GM18508 (cell line): ENCODE results near the gene IMPDH1.

Source experiments
- ATAC-seq: cut with Tn5 transposase; IDR thresholded peaks from one replicate; pipeline ENCODE4 v1.9.1; 2021; ENCODE audit warnings: moderate number of reproducible peaks; ENCODE audit not compliant: insufficient read depth, unreplicated experiment

IMPDH1 gene

DNA sequence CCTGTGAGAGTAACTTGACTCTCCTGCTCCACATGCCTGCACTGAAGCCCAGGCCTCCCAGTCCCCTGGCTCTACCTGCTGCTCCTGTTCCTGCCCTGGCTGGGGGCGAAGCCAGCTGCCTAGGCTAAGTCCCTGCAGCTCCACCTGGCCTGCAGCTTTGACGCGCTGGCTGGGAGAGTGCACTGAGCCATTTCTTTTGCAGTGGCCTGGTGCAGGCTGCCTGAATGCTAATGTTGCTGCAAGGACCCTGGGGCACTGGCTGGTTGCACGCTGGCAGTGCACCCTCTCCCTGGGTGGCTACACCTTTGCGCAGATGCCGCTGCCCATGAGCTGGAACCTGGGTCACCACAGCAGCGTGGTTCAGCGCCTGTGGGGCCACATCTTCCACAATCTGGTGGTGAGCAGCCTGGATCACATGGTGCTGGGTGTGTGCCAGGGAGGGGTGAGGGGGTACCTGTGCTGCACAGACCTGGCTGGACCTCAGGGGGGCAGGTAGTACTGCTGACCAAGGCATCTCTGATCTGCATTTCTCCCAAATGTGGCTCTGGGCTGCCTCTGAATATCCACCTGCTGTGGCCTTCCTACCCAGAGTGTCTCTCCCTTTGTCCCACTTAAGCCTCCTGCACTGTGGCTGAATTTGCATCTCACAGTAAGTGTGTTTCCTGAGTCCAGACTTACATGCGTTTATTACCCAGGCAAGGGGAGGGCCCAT is 20.0 kb downstream of the IMPDH1 start:
- no peak for ATAC-seq

DNA sequence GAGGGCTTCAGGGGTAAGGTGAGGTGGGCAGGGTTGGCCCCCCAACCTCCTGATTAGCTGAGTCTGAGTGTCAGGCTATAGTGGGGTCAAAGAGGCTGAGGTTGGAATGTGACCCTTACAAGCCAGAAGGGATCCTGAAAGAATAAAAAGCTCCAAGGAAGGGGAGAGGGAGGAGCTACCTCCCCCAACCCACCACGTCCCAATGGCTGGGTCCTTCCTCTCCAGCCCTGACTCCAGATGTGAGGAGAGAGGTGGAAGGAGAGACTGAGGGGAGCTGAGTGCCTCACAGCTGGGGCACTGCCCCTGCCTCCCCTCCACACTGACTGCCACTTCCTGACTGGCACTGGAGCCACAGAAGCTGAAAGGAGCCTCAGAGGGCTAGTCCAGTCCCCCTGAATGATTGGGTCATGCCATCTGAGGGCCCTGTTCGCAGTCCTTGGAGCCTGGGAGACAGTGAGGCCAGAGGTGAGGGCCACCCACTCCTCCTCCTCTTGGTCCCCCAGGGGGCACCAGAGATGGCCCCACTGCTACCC is 20.6 kb downstream of the IMPDH1 start:
- ATAC-seq = no peak

DNA sequence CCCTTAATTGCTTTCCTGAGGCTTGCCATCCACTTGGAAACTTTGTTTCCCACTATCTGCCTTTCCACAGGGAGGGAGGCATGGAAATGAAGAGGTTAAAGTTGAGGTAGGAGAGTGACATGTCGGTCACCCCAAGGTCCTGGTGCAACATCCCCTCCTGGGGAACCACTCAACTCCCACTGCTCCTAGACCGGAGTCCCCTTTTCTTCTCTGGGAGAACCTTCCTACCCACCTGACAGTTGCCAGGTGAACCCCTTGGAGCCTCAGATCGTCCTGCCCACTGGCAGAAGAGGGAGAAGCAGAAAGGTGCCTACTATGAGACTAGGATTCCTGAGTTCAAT is 21.7 kb downstream of the IMPDH1 start:
- no peak for ATAC-seq

DNA sequence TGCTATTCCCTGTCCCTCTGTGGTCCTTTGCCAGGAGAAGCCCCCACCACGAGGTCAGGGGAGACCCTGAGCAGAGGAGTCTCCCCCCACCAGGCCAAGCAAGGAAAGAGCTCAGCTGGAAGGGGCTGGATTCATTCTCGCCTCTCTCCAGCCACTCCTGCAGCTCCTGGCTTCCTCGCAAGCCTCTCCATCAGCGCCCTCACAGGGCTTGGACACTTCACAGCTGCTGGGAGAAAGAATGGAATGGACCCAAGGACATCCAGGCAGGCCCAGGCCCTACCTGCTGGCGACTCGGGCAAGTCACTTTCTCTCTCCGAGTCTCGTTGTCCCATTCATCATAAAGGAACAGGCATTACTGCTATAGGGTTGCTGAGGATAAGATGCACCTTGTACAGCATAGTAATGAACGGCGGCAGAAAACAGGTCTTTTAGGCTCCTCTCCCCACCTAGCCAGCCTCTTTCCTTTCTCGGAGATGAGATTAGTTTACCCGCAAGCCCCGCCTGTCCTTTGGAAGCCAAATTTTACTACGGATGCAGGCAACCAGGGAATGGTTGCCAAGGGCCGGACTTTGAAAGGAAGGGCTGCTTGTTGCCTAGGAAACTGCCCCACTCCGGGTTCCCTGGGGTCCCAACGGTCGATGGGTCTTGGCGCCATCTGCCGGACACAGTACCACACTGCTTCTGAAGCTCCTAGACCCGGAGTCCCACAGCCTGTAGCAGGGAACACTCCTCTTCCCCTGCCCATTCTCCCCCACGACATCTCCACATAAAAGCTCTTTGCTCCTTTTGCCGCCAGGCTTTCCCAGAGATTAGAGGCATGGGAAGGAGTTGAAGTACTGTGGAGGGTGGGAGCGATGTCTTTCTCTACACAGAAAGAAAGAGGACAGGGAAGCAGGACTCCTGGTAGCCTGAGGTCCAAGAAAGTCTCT is 22.3 kb downstream of the IMPDH1 start:
- ATAC-seq = no peak

DNA sequence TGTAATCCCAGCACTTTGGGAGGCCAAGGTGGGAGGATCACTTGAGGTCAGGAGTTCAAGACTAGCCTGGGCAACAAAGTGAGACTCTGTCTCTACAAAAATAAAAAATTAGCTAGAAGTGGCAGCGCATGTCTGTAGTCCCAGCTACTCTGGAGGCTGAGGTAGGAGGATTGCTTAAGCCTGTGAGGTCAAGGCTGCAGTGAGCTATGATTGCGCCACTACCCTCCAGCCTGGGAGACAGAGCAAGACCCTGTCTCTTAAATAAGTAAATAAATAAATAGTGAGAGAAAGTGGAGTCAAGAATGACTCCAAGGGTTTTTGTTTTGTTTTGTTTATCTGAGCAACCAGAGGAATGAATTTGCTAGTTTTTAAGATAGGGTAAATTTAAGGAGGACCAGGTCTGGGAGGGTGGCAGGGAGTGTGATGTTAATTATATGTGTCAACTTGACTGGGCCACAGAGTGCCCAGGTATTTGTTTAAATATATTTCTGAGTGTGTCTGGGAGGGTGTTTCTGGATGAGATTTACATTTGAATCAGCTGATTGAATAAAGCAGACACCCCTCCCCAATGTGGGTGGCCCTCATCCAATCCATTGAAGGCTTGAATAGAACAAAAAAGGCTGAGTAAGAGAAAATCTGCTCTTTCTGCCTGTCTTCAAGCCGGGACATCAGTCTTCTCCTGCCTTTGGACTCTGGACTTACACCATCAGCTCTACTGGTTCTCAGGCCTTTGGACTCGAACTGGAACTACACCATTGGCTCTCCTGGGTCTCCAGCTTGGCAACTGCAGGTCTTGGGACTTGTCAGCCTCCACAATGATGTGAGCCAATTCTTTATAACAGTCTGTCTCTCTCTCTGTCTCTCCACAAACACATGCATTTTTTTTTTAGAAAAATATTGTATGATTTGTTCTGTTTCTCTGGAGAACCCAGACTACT is 23.5 kb downstream of the IMPDH1 start:
- ATAC-seq = no peak

DNA sequence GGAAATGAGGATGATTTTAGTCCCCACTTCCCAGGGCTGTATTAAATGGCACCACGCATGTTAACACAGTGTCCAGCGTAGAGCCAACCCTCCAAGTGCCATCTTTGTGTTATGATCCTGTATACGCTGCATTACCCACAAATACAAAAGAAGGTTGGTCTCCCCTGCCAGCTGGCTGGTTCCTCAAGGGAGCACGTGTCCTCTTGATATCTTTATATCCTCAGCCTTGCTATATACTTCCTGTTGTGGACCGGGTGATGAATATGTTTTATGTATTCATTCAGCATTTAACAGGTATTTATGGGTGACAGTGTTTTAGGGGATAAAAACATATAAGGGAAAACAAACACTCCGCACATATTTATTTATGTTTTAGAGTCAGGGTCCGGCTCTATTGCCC is 25.1 kb downstream of the IMPDH1 start:
- ATAC-seq = no peak

DNA sequence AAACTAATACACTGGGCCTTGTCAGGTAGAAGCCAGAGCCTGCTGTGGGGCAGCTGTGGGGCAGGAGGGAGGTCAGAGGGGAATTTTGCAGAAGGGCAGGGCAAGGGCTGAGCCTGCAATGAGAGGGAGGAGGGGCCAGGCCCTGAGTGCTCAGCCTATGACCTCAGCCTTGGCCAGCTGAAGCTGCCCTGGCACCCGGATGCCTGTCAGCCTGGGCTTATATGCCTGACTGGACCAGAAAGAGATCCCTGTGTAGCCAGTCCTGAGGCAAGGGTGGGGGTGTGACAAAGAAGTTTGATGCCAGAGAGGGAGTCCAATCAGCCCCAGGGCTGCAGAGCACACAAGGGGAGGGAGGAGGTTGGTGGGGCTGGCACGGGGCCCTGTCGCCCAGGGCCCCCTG is 26.0 kb downstream of the IMPDH1 start:
- no peak for ATAC-seq

DNA sequence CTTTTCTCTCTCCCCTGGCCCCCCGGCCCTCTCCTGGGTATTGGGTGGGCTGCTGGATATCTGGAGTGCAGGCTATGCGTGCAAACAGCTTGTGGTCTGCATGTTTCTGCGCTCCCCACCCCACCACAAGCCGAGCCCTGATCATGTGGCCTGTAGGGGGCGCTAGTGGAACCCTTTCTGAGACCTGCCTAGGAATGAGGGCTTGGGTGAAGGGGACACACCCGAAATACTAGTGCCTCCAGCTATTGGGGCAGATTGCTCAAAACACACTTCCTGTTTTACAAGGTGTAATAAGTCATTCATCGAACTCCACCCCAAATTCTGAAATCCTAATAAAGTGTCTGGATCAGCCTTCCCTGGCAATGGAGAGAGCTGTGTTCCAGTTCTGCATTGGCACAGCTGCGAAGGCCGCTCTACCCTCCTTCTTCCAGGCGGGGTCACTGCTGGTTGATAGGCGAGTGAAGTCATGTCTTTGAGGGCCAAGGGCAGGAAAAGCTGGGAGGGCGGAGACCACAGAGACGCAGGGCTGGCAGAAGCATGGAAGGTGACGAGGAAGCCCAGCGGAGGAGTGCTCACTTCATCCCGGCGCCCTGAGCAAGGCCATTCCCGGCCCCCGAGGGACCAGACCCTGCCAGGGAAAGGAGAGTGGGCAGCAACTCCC is 28.5 kb downstream of the IMPDH1 start:
- no peak for ATAC-seq

DNA sequence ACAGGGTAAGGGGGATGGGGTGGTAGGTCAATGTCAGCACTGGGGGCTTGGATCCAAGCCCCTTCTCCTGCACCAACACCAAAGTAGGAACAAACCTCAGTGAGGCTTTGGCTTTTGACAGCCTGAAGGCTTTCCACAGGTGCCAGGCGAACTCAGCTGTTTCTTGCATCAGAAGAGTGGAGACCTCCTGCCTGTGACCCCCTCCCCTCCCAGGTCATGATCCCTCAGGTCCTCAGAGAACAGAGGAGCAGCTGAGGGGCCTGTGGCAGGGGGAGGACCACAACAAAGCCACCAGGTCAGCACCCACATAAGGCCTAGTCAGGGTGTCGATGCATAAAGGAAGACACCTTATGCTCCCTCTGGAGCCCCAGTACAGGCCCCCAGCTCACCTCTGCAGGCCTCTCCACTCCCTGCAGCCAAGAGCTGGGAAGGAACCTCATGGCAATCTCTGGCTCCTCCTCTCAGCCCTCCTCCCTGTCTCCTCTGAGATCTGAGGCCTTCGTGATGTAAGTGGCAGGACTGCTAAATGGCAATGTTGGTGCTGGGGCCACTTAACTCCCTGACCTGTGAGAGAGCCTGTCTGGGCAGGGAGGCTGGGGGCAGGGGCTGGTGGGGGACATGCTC is 29.2 kb downstream of the IMPDH1 start:
- no peak for ATAC-seq

DNA sequence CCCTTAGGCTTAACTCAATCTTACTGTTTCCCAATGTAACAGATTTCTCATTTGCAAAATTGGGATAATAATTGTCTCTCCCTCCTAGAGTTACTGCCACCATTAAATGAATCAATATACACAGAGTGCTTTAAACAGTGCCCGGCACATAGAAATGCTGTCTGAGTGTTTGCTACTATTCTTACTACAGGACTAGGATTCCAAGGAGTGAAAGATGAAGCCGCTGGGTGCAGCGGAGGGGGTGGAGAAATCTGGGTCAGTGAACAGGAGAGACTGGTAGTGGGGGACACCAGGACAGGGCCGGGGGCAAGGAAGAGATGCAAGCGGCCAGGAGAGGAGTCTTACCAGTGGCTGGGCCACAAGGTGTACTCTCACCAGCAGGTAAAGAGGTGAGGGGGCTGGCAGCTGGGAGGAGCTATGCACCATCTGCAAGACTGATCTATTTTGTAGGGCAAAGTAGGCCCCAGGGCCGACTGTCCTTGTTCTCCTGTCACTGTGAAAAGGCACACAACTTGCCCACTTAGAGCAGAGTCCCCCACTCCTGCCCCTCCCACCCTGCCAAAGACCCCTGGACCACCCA is 29.8 kb downstream of the IMPDH1 start:
- no peak for ATAC-seq

DNA sequence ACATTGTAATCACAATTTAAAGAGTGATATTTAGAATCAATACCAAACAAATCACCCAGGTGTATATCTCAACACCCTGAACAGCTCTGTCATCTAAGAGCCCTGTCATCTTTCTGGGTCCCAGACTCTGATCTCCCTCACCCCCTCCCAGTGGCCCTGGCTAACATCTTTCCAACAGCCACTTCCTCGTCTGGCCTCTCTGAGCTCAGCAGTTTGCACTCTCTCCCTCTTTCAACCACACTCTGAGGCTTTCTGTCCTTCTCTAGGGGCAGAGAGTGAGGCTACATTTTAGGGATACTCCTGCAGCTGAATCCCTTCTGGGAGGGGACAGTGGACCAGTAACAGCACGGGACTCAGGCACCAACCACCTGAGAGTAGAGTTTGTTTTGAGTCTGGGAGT is 31.1 kb downstream of the IMPDH1 start:
- no peak for ATAC-seq

DNA sequence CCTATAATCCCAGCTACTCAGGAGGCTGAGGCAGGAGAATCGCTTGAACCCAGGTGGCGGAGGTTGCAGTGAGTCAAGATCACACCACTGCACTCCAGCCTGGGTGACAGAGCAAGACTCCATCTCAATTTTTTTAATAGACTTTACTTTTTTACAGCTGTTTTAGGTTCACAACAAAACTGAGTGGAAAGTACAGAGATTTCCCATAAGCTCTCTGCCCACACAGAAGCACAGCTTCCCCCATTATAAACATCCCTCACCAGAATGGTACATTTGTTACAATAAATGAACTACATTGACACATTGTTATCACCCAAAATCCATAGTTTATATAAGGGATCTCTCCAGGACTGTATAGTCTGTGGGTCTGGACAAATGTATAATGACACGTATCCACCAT is 33.7 kb downstream of the IMPDH1 start:
- ATAC-seq = no peak

DNA sequence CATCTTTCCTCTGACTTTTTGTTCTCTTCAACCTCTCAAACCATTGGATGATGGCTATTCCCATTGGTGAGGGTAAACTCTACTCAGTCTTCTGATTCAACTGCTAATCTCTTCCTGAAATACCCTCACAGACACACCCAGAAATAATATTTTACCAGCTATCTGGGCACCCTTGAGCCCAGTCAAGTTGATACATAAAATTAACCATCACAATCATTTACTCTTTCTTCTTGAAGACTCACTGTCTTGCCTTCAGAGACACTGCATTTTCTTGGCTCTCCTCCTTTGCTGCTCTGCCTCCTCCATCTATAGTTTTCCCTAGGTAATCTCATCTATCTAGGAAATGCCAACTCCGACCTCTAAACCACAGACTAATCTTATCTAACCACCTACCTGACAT is 35.7 kb downstream of the IMPDH1 start:
- ATAC-seq = no peak

DNA sequence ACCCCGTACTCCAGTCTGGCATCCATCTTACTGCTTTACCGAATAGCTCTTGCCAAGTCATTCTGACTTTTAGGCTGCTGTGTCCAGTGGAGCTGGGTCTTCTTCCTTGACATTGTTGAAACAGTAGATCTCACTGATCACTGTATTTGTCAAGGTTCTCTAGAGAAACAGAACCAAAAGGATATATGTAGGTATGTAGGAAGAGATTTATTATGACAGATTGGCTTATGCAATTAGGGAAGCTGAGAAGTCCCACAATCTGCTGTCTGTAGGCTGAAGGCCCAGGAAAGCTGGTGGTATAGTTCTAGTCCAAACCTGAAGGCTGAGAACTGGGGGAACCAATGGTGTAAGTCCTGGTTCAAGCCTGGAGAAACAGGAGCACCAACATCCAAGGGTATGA is 36.2 kb downstream of the IMPDH1 start:
- ATAC-seq = no peak

DNA sequence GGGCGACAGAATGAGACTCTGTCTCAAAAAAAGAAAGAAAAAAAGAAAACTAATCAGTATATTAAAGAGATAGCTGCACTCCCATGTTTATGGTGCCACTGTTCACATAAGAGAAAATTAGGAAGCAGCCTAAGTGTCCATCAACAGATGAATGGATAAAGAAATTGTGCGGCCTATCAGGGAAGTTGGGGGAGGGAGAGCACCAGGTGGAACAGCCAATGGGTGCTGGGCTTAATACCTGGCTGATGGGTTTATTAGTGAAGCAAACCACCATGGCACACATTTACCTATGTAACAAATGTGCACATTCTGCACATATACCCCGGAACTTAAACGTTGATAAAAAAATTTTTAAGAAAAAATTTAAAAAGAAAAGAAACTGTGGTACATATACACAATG is 39.3 kb downstream of the IMPDH1 start:
- no peak for ATAC-seq

DNA sequence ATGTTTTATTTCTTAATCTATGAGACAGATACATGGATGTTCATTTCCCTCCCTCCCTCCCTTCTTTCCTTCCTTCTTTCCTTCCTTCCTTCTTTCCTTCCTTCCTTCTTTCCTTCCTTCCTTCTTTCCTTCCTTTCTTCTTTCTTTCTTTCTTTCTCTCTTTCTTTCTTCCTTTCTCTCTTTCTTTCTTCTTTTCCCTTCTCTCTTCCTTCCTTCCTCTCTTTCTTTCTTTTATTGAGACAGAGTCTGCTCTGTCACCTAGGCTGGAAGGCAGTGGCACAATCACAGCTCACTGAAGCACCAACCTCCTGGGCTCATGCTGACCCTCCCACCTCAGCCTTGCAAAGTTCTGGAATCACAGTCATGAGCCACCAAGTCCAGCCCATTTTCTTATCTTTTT is 42.8 kb downstream of the IMPDH1 start:
- no peak for ATAC-seq

DNA sequence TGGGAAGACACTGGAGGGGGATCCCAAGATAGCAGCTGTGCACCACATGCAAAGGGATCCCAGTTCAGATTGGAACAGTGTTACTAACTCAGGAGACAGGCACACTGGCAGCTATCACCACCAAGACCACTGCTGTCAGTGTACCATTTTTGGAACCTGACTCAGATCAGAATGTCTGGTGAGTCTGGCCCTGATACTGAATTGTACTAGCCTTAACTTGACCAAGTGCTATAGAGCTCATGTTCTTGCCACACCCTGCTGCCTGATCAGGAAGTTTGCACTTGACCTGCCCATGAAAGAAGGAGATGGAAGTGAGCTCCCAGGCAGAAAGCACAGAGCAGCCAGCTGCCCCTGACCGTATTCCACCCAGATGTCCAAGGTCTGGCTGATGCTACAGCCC is 43.5 kb downstream of the IMPDH1 start:
- ATAC-seq = no peak

DNA sequence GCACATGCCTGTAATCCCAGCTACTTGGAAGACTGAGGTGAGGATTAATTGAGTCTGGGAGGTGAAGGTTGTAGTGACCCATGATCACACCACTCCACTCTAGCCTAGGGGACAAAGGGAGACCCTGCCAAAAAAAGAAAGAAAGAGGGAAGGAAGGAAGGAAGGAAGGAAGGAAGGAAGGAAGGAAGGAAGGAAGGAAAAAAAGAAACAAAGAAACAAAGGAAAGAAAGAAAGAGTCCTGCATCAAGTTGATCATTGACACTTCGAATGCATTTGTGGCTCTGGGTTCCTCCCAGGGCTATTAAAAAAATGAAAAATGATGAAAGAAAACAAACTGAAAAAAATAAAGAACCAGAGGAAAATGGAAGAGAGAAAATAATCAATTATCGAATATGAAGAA is 44.4 kb downstream of the IMPDH1 start:
- ATAC-seq = no peak

DNA sequence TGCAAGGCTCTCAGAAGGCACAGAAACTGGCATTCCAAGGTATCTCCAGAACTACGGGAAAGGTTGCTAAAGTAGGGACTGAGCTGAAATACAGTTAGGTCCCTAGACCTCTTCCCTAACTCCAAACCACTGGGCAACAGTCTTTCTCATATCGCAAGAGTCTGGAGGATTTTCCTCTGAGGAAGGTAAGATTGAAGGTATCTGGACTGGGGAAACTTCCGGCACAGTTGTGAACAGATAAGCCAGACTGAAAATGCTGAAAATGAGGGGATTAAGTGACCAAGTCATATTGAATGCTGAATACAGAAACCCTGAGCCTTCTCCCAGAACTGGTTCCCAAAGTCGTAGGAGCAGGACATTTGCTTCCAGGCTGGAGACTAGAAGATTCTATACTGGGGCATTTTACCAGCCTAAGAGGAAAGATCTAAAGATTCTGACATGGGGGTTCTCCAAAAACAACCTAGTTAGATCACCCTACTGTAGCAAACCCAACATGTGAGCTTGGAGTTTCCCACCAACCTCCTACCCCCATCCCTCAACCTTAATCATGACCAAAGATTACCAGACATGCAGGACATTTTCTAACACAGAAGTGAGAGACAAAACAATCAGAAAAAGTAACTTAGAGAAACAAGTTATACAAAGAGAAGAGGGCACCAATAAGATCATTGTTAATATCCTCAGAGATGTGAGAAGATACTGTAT is 45.5 kb downstream of the IMPDH1 start:
- no peak for ATAC-seq
